Measurements from ENCODE around the gene PEMT.

The PEMT gene

GRCh38 chr17:17528696-17529652 is 62.5 kb downstream of the PEMT start:
- DNase-seq: peak; percentile 78

GRCh38 chr17:17527956-17528500 is 63.5 kb downstream of the PEMT start:
- DNase-seq: no peak

- DNase-seq: no peak
Measured at GRCh38 chr17:17527534-17527933, 64.0 kb downstream of the PEMT start.

- DNase-seq: no peak
Measured at GRCh38 chr17:17526369-17526768, 65.1 kb downstream of the PEMT start.

DNA sequence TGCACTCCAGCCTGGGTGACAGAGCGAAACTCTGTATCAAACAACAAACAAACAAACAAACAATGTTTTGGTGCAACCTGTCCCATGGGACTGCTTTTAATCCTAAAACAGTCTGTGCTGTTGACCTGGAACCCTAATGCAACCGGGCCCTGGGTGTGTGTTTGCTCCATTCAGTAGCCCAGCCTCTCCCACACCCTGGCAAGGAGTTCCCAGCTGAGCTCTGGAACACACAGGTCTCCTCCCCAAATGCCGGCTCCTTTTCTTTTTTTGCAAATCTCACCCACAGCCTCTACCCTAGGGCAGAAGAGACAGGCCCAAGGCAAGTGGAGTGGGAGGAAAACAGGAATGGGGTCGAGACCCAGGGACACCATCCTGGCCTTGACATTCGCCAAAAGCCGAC is 65.6 kb downstream of the PEMT start:
- DNase-seq: no peak

DNA sequence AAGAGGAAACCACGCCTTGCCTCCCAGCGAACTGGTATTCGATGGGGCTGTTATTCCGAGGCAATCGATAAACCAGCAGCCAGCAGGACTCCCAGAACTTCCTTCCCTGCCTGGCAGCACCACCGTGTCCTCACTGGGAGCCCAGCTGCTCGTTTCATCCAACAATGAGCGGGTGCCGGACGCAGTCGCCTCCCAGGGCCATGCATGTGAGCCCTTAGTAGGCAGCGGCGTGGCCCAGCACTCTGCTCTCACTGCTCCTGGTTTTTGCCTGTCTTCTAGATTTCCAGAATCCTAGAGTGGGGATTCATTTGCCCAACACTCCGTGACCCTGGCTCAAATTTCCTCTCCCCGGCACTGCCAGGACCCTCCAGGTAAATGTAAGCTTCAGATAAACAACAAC is 66.2 kb downstream of the PEMT start:
- DNase-seq: peak; percentile 39

DNA sequence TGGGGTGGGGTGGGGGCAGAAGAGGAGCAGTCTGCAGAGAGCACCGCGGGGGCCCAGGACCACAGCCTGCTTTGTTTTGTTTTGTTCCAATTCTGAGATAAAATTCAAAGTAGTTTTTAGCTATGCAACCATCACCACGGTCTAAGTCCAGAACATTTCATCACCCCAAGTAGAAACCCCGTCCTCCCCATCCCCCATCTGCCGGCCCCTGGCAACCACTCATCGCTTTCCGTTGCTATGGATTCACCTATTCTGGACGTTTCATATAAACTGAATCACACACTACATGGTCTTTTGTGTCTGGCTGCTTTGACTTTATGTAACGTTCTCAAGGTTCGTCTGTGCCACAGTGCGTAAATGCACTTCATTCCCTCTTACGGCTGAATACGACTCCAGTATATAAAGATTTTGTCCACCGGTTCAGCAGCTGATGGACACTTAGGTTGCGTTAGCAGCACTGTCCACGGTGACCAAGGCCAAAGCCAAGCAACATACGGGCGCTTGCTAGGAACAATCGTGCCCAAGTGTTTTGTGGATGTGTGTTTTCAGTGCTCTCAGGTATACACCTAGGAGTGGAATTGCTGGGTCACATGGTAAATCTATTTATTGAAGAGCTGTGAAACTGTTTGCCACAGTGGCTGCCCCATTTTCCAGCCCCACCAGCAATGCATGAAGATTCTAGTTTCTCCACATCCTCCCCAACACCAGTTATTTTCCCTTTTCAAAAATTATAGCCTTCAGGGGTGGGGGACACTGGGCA is 67.6 kb downstream of the PEMT start:
- no peak for DNase-seq

- DNase-seq: peak; percentile 65
Measured at GRCh38 chr17:17523001-17523730, 68.3 kb downstream of the PEMT start.

GRCh38 chr17:17520599-17521232 is 70.8 kb downstream of the PEMT start:
- no peak for DNase-seq

GRCh38 chr17:17519886-17520285 is 71.6 kb downstream of the PEMT start:
- no peak for DNase-seq

GRCh38 chr17:17518951-17519350 is 72.6 kb downstream of the PEMT start:
- no peak for DNase-seq

DNA sequence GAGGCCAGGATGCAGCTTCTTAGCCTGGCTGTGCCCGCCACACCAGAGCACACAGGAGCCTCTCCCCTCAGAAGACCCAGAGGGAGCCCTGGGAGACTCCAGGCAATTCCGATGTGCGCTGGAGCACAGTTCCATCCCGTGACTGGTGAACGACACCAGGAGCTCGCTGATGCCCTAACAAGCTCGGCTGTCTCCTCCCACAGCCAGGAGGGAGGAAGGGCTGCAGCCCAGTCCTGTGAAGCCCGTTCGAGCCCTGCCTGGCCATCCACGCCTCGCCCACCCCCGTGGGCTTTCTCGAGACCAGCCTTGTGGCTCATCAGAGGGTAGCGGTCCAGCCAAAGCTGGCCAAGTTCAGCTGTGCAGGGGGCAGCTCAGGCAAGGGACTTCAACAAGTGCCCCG is 73.5 kb downstream of the PEMT start:
- no peak for DNase-seq

GRCh38 chr17:17516941-17517720 is 74.4 kb downstream of the PEMT start:
- DNase-seq: no peak

- DNase-seq: peak; percentile 53
Measured at GRCh38 chr17:17515934-17516930, 75.3 kb downstream of the PEMT start.

- DNase-seq: no peak
Measured at GRCh38 chr17:17514993-17515933, 76.2 kb downstream of the PEMT start.

- no peak for DNase-seq
Measured at GRCh38 chr17:17514361-17514992, 77.0 kb downstream of the PEMT start.

DNA sequence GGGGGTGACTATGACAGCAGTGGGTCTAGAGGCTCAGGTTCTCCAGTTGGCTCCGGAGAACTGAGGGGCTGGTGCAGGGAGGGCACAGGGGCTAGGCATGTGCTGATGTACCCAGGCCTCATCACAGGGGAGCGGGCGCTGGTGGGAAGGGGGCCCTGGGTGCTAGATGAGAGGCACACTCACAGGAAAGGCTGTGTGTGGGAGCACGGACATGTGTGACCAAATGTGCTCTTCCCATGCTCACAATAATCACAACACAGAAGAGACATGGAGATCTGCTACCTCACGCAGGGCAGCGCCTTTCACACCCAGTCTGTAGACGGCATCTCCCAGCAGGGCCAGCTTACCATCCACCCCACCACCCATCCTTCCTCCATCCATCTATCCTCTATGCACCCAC is 77.9 kb downstream of the PEMT start:
- no peak for DNase-seq

GRCh38 chr17:17512866-17513265 is 78.6 kb downstream of the PEMT start:
- no peak for DNase-seq
